B cell (primary cell): ENCODE data around the gene ADAMTS2. TPM values are rescaled to one million over a fixed set of nuclear protein-coding genes. Genes with fewer than 3 reads are reported as not detected.

ENCODE experiments used
- ATAC-seq: fragments of 200-7000 bp; cut with Tn5 transposase; one replicate; pipeline ENCODE4 v1.10.0; 2021; ENCODE audit warnings: low read depth, mild to moderate bottlenecking, moderate number of reproducible peaks, moderate library complexity
- CTCF ChIA-PET: fragments of 350-600 bp; sonication (Branson Sonifier 250); formaldehyde crosslinking; loops from one replicate; lab custom pipeline; 2021; ENCODE audit warnings: antibody characterized with exemption, inconsistent platforms; lab: Charles Lee
- POLR2A ChIA-PET: fragments of 350-600 bp; sonication (Branson Sonifier 250); formaldehyde crosslinking; loops from one replicate; lab custom pipeline; 2021; ENCODE audit warnings: antibody characterized with exemption; lab: Charles Lee
- DNase-seq: peaks from one replicate; pipeline ENCODE4 v3.0.0; 2013
- H2AFZ ChIP-seq: 2 replicates; pipeline ENCODE4 v1.6.1; 2012; ENCODE audit warnings: mild to moderate bottlenecking, low read depth, low read length; ENCODE audit not compliant: insufficient read depth, poor library complexity, severe bottlenecking
- H3K27ac ChIP-seq, 2 donors: 1 replicate in 1 of 2; 2 replicates in 1 of 2; pipeline ENCODE4 v1.5.1; 2012 to 2013; ENCODE audit warnings: low read length in 2 of 2, mild to moderate bottlenecking in 2 of 2, moderate library complexity in 1 of 2
- H3K27me3 ChIP-seq, 4 experiments: fragments of 200-600 bp in 1 of 4; sonication (generic) in 1 of 4; replicated peaks in 1 of 4; 1 replicate in 2 of 4; 2 replicates in 2 of 4; pipeline versions ENCODE4 v1.6.1 to v1.7.0; 2013 to 2016; ENCODE audit warnings: low read length in 3 of 4, mild to moderate bottlenecking in 2 of 4, mixed read lengths in 1 of 4, moderate library complexity in 1 of 4; ENCODE audit not compliant: insufficient read depth in 4 of 4, control insufficient read depth in 3 of 4; ENCODE audit errors: control extremely low read depth in 1 of 4
- H3K36me3 ChIP-seq, 2 experiments: replicated peaks in 1 of 2; 1 replicate in 1 of 2; 2 replicates in 1 of 2; pipeline versions ENCODE4 v1.6.1 to v1.7.1; 2013; ENCODE audit warnings: low read length in 1 of 2; ENCODE audit not compliant: insufficient read depth in 2 of 2, control insufficient read depth in 1 of 2; ENCODE audit errors: control extremely low read depth in 1 of 2, extremely low read depth in 1 of 2
- H3K4me1 ChIP-seq, 2 donors: fragments of 200-600 bp in 1 of 2; sonication (generic) in 1 of 2; 1 replicate in 1 of 2; 2 replicates in 1 of 2; pipeline versions ENCODE4 v1.5.1 to v1.6.1; 2013 to 2017; ENCODE audit warnings: low read length in 2 of 2; ENCODE audit not compliant: control insufficient read depth in 2 of 2, insufficient read depth in 2 of 2
- H3K4me2 ChIP-seq: replicated peaks from 2 replicates; pipeline ENCODE3; 2012; ENCODE audit warnings: mild to moderate bottlenecking, low read depth, low read length; ENCODE audit not compliant: poor library complexity, severe bottlenecking
- H3K4me3 ChIP-seq, 5 experiments: fragments of 200-600 bp in 1 of 5; sonication (generic) in 1 of 5; 1 replicate in 3 of 5; 2 replicates in 2 of 5; pipeline versions ENCODE4 v1.5.1 to v1.7.0; 2011 to 2016; ENCODE audit warnings: low read length in 4 of 5, mild to moderate bottlenecking in 4 of 5, low read depth in 2 of 5, control low read depth in 1 of 5, moderate library complexity in 1 of 5; ENCODE audit not compliant: insufficient read depth in 1 of 5; ENCODE audit errors: control extremely low read depth in 1 of 5, extremely low read depth in 1 of 5
- H3K79me2 ChIP-seq: fragments of 200-600 bp; sonication (generic); one replicate; pipeline ENCODE4 v1.6.0; 2016; ENCODE audit warnings: low read length; ENCODE audit not compliant: control insufficient read depth, insufficient read depth
- H3K9ac ChIP-seq: fragments of 200-600 bp; sonication (generic); 2 replicates; pipeline ENCODE4 v1.6.1; 2017; ENCODE audit warnings: mild to moderate bottlenecking, low read length, moderate library complexity
- H3K9me3 ChIP-seq, 3 donors: one replicate each; pipeline versions ENCODE4 v1.6.1 to v1.7.1; 2013; ENCODE audit warnings: low read length in 2 of 3; ENCODE audit not compliant: control insufficient read depth in 2 of 3, insufficient read depth in 1 of 3; ENCODE audit errors: control extremely low read depth in 1 of 3
- H4K20me1 ChIP-seq: 2 replicates; pipeline ENCODE4 v1.6.0; 2012; ENCODE audit warnings: mild to moderate bottlenecking, low read length; ENCODE audit not compliant: insufficient read depth, control insufficient read depth, poor library complexity, severe bottlenecking
- H3K27ac Mint-ChIP-seq: one replicate; pipeline ENCODE4 v1.8.0; 2021; ENCODE audit warnings: mixed read lengths
- H3K27me3 Mint-ChIP-seq: one replicate; pipeline ENCODE4 v1.8.0; 2021; ENCODE audit warnings: mixed read lengths
- H3K4me1 Mint-ChIP-seq: one replicate; pipeline ENCODE4 v1.8.0; 2021; ENCODE audit warnings: mixed read lengths
- H3K4me3 Mint-ChIP-seq: one replicate; pipeline ENCODE4 v1.8.0; 2021; ENCODE audit warnings: mixed read lengths
- H3K9me3 Mint-ChIP-seq: one replicate; pipeline ENCODE4 v1.8.0; 2022; ENCODE audit warnings: mixed read lengths; ENCODE audit not compliant: insufficient read depth
- CTCF ChIP-seq: fragments of 200-600 bp; IDR thresholded peaks from one replicate; pipeline ENCODE4 v1.8.0; 2022; ENCODE audit warnings: antibody characterized with exemption, mild to moderate bottlenecking
- EZH2 ChIP-seq: IDR thresholded peaks from 2 replicates; pipeline ENCODE4 v1.6.1; 2012; ENCODE audit warnings: borderline replicate concordance, low read depth, mild to moderate bottlenecking, moderate library complexity, low read length; ENCODE audit not compliant: insufficient read depth, poor library complexity, severe bottlenecking
- WGBS: methylation state at CpG from one replicate; pipeline ENCODE4 v1.1.5; 2013; ENCODE audit warnings: missing lambda C conversion rate; ENCODE audit not compliant: insufficient coverage; 5-methylcytosine and 5-hydroxymethylcytosine counted together
- intact Hi-C: fragments of 100-400 bp; cut with micrococcal nuclease; formaldehyde crosslinking; loops from one replicate; pipeline ENCODE4 v1.10.0; 2022
- polyA plus RNA-seq: library from polyadenylated mRNA; depleted of rRNA; stranded (reverse); fragments of >200 nt; gene quantifications from 2 replicates; pipeline ENCODE4 v1.2.3, GENCODE V29; 2012
- total RNA-seq, 2 donors: library from RNA; stranded (reverse); fragments of 120-200 nt in 1 of 2; gene quantifications; 1 replicate in 1 of 2; 2 replicates in 1 of 2; pipeline versions ENCODE4 v1.2.3 to v1.2.4, GENCODE V29; 2013 to 2022

Gene ADAMTS2
- total and polyA plus RNA-seq, 2 donors (not counting 1 experiment from before 2014, with no cell fraction given): not detected

DNA sequence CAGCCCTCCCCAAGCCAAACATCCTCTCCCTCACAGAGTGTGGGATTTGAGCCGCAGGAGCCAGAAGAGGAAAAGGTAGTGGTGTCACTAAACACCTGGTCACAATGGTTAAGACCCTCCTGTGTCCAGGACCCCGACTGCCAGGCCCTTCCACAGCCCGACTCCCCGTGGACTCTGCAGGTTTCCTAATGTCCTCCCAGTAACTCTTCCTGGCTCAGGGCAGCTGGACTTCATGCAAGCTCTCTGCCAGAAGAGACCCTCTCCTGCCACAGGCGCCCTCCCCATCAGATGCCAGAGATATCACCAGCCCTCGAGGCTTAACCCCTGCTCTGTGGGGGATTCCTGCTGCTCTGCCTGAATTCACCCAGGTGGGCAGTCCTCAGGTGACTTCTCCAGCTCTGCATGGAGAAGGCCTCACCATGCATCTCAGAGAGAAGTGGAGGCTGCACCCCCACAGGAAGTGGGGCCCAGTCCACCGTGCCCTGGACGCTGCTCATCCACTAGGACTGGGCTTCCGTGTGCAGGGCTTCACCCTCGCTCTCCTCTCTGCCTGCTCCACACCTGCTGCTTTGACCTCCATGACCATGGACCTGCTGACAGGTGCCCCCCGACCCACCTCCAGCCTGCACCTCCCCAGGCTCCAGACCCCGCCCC is 111.2 kb downstream of the ADAMTS2 start:
- H3K27ac Mint-ChIP-seq: no peak overlapping the region
- Histone ChIP-seq H3K27ac (no peak overlapping the region), H4K20me1 (no peaks in the 10 kb centered on the region), H3K4me3 (no peak overlapping the region), H3K36me3 (no peaks in the 10 kb centered on the region), H3K4me1 (no peaks in the 10 kb centered on the region), H3K9me3 (peaks cover 0 to 32% (median 0%) of the 10 kb centered on the region in 3 donors), H3K79me2 (no peaks in the 10 kb centered on the region), H3K27me3 (no peaks in the 10 kb centered on the region), H3K4me2 (no peak overlapping the region), H3K9ac (no peak overlapping the region), H2AFZ (no peak overlapping the region)
- ChIA-PET POLR2A (no interaction called here), CTCF (no interaction called here)
- no peak for TF ChIP-seq EZH2
- no peak overlapping the region for H3K4me3 Mint-ChIP-seq
- WGBS: 76% methylated on average over 11 of the region's 12 CpGs
- intact Hi-C loops: no loop called here
- no peak for ATAC-seq
- no peak for DNase-seq
- H3K27me3 Mint-ChIP-seq: peaks cover 11% of the 10 kb centered on the region
- peaks cover 3% of the 10 kb centered on the region for H3K9me3 Mint-ChIP-seq
- H3K4me1 Mint-ChIP-seq: no peaks in the 10 kb centered on the region

DNA sequence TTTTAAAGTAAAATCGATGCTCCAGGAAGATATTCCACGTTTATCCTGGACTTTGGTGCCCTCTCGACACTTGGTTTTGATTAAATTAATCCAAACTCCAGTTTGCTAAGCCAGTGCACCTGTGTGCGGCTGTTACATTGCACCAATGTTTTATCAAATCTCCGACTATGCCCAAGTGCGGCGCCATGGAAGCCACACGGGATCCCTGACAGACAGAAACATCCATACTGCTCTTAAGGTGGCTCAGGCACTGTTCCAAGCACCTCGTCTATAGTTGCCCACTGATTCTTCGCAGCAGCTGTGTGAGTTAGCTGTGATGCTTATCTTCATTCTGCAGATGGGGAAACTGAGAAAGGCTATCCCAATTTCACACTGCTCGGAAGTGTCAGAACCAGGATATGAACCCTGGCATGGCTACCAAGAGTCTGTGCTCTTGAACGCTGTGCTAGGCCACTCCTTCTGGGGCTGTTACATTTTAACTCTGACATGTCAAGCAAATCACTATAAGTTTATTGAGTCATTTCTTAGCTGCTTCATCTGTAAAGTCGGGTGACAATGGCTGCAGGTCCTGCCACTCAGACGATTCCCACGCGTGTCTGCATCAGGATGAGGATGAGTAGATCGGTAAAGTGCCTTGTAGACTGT is 113.0 kb downstream of the ADAMTS2 start:
- H3K4me3 Mint-ChIP-seq: no peak overlapping the region
- H3K27me3 Mint-ChIP-seq: peaks cover 7% of the 10 kb centered on the region
- peaks cover 0 to 24% (median 0%) of the 10 kb centered on the region in 3 donors for H3K9me3 ChIP-seq
- H3K36me3 ChIP-seq: no peaks in the 10 kb centered on the region
- ATAC-seq (no peak), DNase-seq (no peak)
- H3K79me2 ChIP-seq: no peaks in the 10 kb centered on the region
- TF ChIP-seq CTCF: no peak
- no peak for TF ChIP-seq EZH2
- H3K27ac Mint-ChIP-seq: no peak overlapping the region
- H3K27ac ChIP-seq: no peak overlapping the region
- H3K4me1 Mint-ChIP-seq: no peaks in the 10 kb centered on the region
- ChIA-PET POLR2A (no interaction called here), CTCF (no interaction called here)
- H2AFZ ChIP-seq: no peak overlapping the region
- intact Hi-C loops: no loop called here
- H3K4me3 ChIP-seq: no peak overlapping the region
- no peak overlapping the region for H3K4me2 ChIP-seq
- peaks cover under 1% of the 10 kb centered on the region for H3K9me3 Mint-ChIP-seq
- H4K20me1 ChIP-seq: no peaks in the 10 kb centered on the region
- H3K9ac ChIP-seq: no peak overlapping the region
- no peaks in the 10 kb centered on the region for H3K4me1 ChIP-seq
- no peaks in the 10 kb centered on the region for H3K27me3 ChIP-seq
- WGBS: 87% methylated on average over 10 of the region's 17 CpGs
